Natural killer cell treated with Interleukin-12 subunit alpha and Interleukin-12 subunit beta and Interleukin-15 and Interleukin-18, amount 100 ng/mL, for 72 hours (primary cell): ENCODE results near the gene CKS2. TPM values are rescaled to one million over a fixed set of nuclear protein-coding genes. Genes with fewer than 3 reads are reported as not detected.
A peak's percentile ranks its signal among the peaks of the same experiment; 100 is the strongest.
"Not testable (repeated sequence)": the region's sequence is repeated elsewhere in the genome, so short reads cannot be mapped to it uniquely, and the experiment has no call there.

Experiments used
- ATAC-seq, 2 donors: fragments of 150-1000 bp; cut with Tn5 transposase in 1 of 2; sonication (Bioruptor Pico), chemical (Tn5 transposase) in 1 of 2; 2 replicates each; pipeline ENCODE4 v1.10.0; 2021
- DNase-seq: peaks from one replicate; pipeline ENCODE4 v3.0.0; 2022; ENCODE audit warnings: low spot score
- H3K27ac Mint-ChIP-seq, 2 donors: 1 replicate in 1 of 2; 2 replicates in 1 of 2; pipeline ENCODE4 v1.8.0; 2022; ENCODE audit warnings: mixed read lengths in 2 of 2, mild to moderate bottlenecking in 1 of 2, moderate library complexity in 1 of 2
- H3K27me3 Mint-ChIP-seq, 2 donors: 1 replicate in 1 of 2; 2 replicates in 1 of 2; pipeline ENCODE4 v1.8.0; 2022; ENCODE audit warnings: mixed read lengths in 2 of 2
- H3K36me3 Mint-ChIP-seq: one replicate; pipeline ENCODE4 v1.8.0; 2022; ENCODE audit warnings: mixed read lengths
- H3K4me1 Mint-ChIP-seq, 2 donors: 1 replicate in 1 of 2; 2 replicates in 1 of 2; pipeline ENCODE4 v1.8.0; 2022; ENCODE audit warnings: low read depth in 2 of 2, mixed read lengths in 2 of 2, mild to moderate bottlenecking in 1 of 2
- H3K4me3 Mint-ChIP-seq: one replicate; pipeline ENCODE4 v1.8.0; 2022; ENCODE audit warnings: mixed read lengths
- H3K9me3 Mint-ChIP-seq: 2 replicates; pipeline ENCODE4 v1.8.0; 2022; ENCODE audit warnings: mixed read lengths
- total RNA-seq, 2 donors: library from RNA; stranded (reverse); gene quantifications; one replicate each; pipeline ENCODE4 v1.2.3, GENCODE V29; 2022

The CKS2 gene
- total RNA-seq, 2 donors from 2014 or later: 90.2 to 165 TPM

- peaks cover 33 to 64% of the 10 kb centered on the region in 2 donors for H3K4me1 Mint-ChIP-seq
- H3K36me3 Mint-ChIP-seq: peaks cover 17% of the 10 kb centered on the region
These were observed 7.4 kb downstream of the CKS2 start, which contains the start of gene SECISBP2 for GRCh38 chr9:89318123-89319014. TSS of gene SECISBP2 (plus strand) at chr9:89318500. CDS start at chr9:89318577, 77 bp downstream.

GRCh38 chr9:89319015-89319905 lies 8.3 kb downstream of the CKS2 start:
- DNase-seq: no peak
- Mint-ChIP-seq H3K4me3 (peak overlapping the region; percentile 83), H3K27me3 (no peaks in the 10 kb centered on the region), H3K36me3 (peaks cover 17% of the 10 kb centered on the region), H3K4me1 (peaks cover 31 to 64% of the 10 kb centered on the region in 2 donors), H3K27ac (peak overlapping the region; percentile 90 to 97), H3K9me3 (no peaks in the 10 kb centered on the region)
- ATAC-seq: no peak

More at GRCh38 chr9:89318123-89319014, 7.4 kb downstream of the CKS2 start, which contains the start of gene SECISBP2:
- peak; percentile 98 for DNase-seq
- ATAC-seq: peak; percentile 98
- peak within 1 kb of the TSS; percentile 90 for H3K4me3 Mint-ChIP-seq
- H3K9me3 Mint-ChIP-seq: no peaks in the 10 kb centered on the region
- peak within 1 kb of the TSS; percentile 90 to 97 for H3K27ac Mint-ChIP-seq
- no peaks in the 10 kb centered on the region for H3K27me3 Mint-ChIP-seq

GRCh38 chr9:89323390-89323789 lies 12.4 kb downstream of the CKS2 start:
- no peak overlapping the region for H3K4me3 Mint-ChIP-seq
- no peaks in the 10 kb centered on the region for H3K9me3 Mint-ChIP-seq
- H3K36me3 Mint-ChIP-seq: no peaks in the 10 kb centered on the region
- no peak for ATAC-seq
- H3K27me3 Mint-ChIP-seq: no peaks in the 10 kb centered on the region
- peak overlapping the region; percentile 0 to 1 for H3K27ac Mint-ChIP-seq
- no peak for DNase-seq
- peaks cover 17 to 39% of the 10 kb centered on the region in 2 donors for H3K4me1 Mint-ChIP-seq

- peaks cover 9% of the 10 kb centered on the region for H3K36me3 Mint-ChIP-seq
- no peaks in the 10 kb centered on the region for H3K9me3 Mint-ChIP-seq
- H3K4me1 Mint-ChIP-seq: peaks cover 10 to 28% of the 10 kb centered on the region in 2 donors
- no peak for DNase-seq
- ATAC-seq: no peak
- no peaks in the 10 kb centered on the region for H3K27me3 Mint-ChIP-seq
- no peak overlapping the region for H3K4me3 Mint-ChIP-seq
- no peak overlapping the region for H3K27ac Mint-ChIP-seq
These were observed 14.7 kb downstream of the CKS2 start for GRCh38 chr9:89325733-89326132.

- Mint-ChIP-seq H3K9me3 (no peaks in the 10 kb centered on the region), H3K4me3 (no peak overlapping the region), H3K27ac (no peak overlapping the region), H3K4me1 (peaks cover 8 to 16% of the 10 kb centered on the region in 2 donors), H3K27me3 (no peaks in the 10 kb centered on the region), H3K36me3 (peaks cover 9% of the 10 kb centered on the region)
- DNase-seq: no peak
- ATAC-seq: no peak
These were observed 17.1 kb downstream of the CKS2 start for GRCh38 chr9:89328064-89328463.

GRCh38 chr9:89329917-89330316 lies 18.9 kb downstream of the CKS2 start:
- Mint-ChIP-seq H3K27ac (no peak overlapping the region), H3K27me3 (no peaks in the 10 kb centered on the region), H3K4me3 (no peak overlapping the region), H3K36me3 (peaks cover 21% of the 10 kb centered on the region), H3K4me1 (peaks cover 0 to 3% of the 10 kb centered on the region in 2 donors), H3K9me3 (no peaks in the 10 kb centered on the region)
- ATAC-seq (no peak), DNase-seq (no peak)

GRCh38 chr9:89330513-89330912 lies 19.5 kb downstream of the CKS2 start:
- no peak for DNase-seq
- Mint-ChIP-seq H3K27ac (peak overlapping the region in 1 of 2 donors; percentile 54), H3K36me3 (peaks cover 21% of the 10 kb centered on the region), H3K9me3 (no peaks in the 10 kb centered on the region), H3K4me1 (peaks cover 0 to 3% of the 10 kb centered on the region in 2 donors), H3K4me3 (no peak overlapping the region), H3K27me3 (no peaks in the 10 kb centered on the region)
- no peak for ATAC-seq

GRCh38 chr9:89339807-89340206 lies 28.8 kb downstream of the CKS2 start:
- no peak for DNase-seq
- H3K27ac Mint-ChIP-seq: no peak overlapping the region
- ATAC-seq: no peak
- H3K9me3 Mint-ChIP-seq: no peaks in the 10 kb centered on the region
- H3K36me3 Mint-ChIP-seq: peaks cover 56% of the 10 kb centered on the region
- H3K27me3 Mint-ChIP-seq: no peaks in the 10 kb centered on the region
- H3K4me1 Mint-ChIP-seq: peaks cover 10 to 18% of the 10 kb centered on the region in 2 donors
- H3K4me3 Mint-ChIP-seq: no peak overlapping the region

GRCh38 chr9:89340332-89340731 lies 29.3 kb downstream of the CKS2 start:
- Mint-ChIP-seq H3K27me3 (no peaks in the 10 kb centered on the region), H3K27ac (no peak overlapping the region), H3K4me1 (peaks cover 12 to 22% of the 10 kb centered on the region in 2 donors), H3K9me3 (no peaks in the 10 kb centered on the region), H3K4me3 (no peak overlapping the region), H3K36me3 (peaks cover 61% of the 10 kb centered on the region)
- no peak for ATAC-seq
- no peak for DNase-seq

GRCh38 chr9:89342213-89342612 lies 31.2 kb downstream of the CKS2 start:
- peak overlapping the region in 1 of 2 donors; percentile 69 for H3K27ac Mint-ChIP-seq
- H3K9me3 Mint-ChIP-seq: no peaks in the 10 kb centered on the region
- no peaks in the 10 kb centered on the region for H3K27me3 Mint-ChIP-seq
- no peak for DNase-seq
- no peak overlapping the region for H3K4me3 Mint-ChIP-seq
- H3K4me1 Mint-ChIP-seq: peaks cover 16 to 25% of the 10 kb centered on the region in 2 donors
- no peak for ATAC-seq
- peaks cover 73% of the 10 kb centered on the region for H3K36me3 Mint-ChIP-seq

- Mint-ChIP-seq H3K9me3 (no peaks in the 10 kb centered on the region), H3K4me3 (no peak overlapping the region), H3K27ac (no peak overlapping the region), H3K36me3 (peaks cover 67% of the 10 kb centered on the region), H3K27me3 (no peaks in the 10 kb centered on the region), H3K4me1 (peaks cover 16 to 22% of the 10 kb centered on the region in 2 donors)
- ATAC-seq (no peak), DNase-seq (no peak)
These were observed 32.0 kb downstream of the CKS2 start for GRCh38 chr9:89342948-89343347.

GRCh38 chr9:89343812-89344211 lies 32.8 kb downstream of the CKS2 start:
- Mint-ChIP-seq H3K27ac (peak overlapping the region in 1 of 2 donors; percentile 22), H3K4me1 (peaks cover 16 to 22% of the 10 kb centered on the region in 2 donors), H3K36me3 (peaks cover 63% of the 10 kb centered on the region)
- not testable (repeated sequence) for DNase-seq, H3K4me3 Mint-ChIP-seq, H3K27me3 Mint-ChIP-seq, H3K9me3 Mint-ChIP-seq
- peak in 1 of 2 donors; percentile 46 for ATAC-seq

GRCh38 chr9:89345476-89345875 lies 34.5 kb downstream of the CKS2 start:
- peaks cover 16 to 22% of the 10 kb centered on the region in 2 donors for H3K4me1 Mint-ChIP-seq
- ATAC-seq: no peak

More at GRCh38 chr9:89345476-89345875, 34.5 kb downstream of the CKS2 start:
- DNase-seq: no peak
- H3K36me3 Mint-ChIP-seq: peaks cover 59% of the 10 kb centered on the region
- H3K27me3 Mint-ChIP-seq: no peaks in the 10 kb centered on the region
- no peak overlapping the region for H3K4me3 Mint-ChIP-seq
- H3K27ac Mint-ChIP-seq: peak overlapping the region in 1 of 2 donors; percentile 59
- no peaks in the 10 kb centered on the region for H3K9me3 Mint-ChIP-seq
